Measurements from ENCODE around the gene AK1.

AK1 gene

GRCh38 chr9:127835991-127836516 is 41.4 kb downstream of the AK1 start:
- no peak for TF ChIP-seq CTCF (IDR thresholded peaks at IDR 0.05; ENCODE audit: borderline replicate concordance, insufficient read depth, low read depth, low read length)
- no peak overlapping the region for H3K4me3 ChIP-seq (ENCODE audit: low read depth, low read length)

DNA sequence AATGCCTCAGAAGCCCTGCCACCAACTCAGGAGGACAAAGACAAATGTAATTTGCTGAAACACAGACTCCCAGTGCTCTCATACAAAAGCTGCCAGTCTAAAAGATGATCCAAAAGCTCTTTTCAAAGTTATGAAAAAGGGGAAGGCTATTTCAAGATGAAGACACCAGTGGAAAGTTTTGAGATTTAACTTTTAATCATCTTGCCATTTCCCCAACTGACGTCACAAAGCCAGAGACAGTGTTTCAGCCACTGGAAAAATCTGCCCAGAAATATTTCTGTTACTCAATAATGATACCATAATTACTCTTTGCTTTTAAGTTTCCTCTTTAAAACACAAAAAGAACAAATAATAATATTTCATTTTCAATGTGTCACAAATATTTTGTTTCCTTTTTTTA is 43.9 kb downstream of the AK1 start:
- no peak overlapping the region for H3K4me3 ChIP-seq (ENCODE audit: low read depth, low read length)
- no peak for TF ChIP-seq CTCF (IDR thresholded peaks at IDR 0.05; ENCODE audit: borderline replicate concordance, insufficient read depth, low read depth, low read length)

DNA sequence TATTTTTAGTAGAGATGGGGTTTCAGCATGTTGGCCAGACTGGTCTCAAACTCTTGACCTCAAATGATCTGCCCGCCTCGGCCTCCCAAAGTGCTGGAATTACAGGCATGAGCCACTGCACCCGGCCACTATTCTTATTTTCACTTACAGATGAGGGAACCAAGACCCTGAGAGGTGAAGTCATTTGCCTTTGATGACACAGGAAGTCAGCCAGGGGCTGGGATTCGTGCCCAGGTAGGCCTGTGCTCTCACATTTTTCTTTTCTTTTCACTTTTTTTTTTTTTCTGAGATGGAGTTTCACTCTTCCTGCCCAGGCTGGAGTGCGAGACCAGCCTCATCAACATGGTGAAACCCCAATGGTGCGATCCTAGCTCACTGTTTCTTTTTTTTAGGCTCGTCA is 45.2 kb downstream of the AK1 start:
- no peak for TF ChIP-seq CTCF (IDR thresholded peaks at IDR 0.05; ENCODE audit: borderline replicate concordance, insufficient read depth, low read depth, low read length)
- no peak overlapping the region for H3K4me3 ChIP-seq (ENCODE audit: low read depth, low read length)

DNA sequence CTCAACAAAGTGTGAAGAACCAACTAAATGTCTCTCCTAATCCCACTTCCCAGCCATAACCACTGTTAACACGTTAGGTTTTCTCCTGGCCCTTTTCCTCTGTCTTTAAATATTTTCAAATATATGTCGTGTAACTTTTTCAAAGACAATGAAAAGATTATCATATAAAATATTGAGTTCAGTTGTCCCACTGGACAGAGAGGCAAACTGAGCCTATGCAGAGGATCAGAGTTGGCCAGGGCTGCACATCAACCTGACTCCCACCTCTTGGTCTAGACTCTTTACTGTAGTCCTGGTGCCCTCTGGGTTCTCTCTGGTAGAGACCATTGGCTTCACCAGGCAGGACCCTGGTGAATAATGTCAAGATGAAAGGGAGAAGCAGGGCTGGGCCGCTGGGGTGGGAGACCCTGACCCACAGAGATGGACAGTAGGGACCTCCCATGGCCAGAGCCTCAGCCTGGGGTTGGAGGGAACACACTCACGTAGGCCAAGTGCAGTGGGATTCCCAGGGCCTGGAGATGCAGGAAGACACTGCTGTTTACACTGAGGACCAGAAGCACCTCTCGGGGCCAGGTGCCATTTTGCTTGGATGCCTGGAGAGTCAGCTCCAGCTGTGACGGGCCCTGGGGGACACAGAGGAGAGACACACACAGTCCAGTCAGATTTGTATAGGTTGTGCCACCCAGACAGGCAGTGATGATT is 48.1 kb downstream of the AK1 start:
- H3K4me3 ChIP-seq (ENCODE audit: low read depth, low read length): no peak overlapping the region
- no peak for TF ChIP-seq CTCF (IDR thresholded peaks at IDR 0.05; ENCODE audit: borderline replicate concordance, insufficient read depth, low read depth, low read length)

GRCh38 chr9:127828262-127829031 is 49.0 kb downstream of the AK1 start:
- TF ChIP-seq CTCF (IDR thresholded peaks at IDR 0.05; ENCODE audit: borderline replicate concordance, insufficient read depth, low read depth, low read length): no peak
- no peak overlapping the region for H3K4me3 ChIP-seq (ENCODE audit: low read depth, low read length)

DNA sequence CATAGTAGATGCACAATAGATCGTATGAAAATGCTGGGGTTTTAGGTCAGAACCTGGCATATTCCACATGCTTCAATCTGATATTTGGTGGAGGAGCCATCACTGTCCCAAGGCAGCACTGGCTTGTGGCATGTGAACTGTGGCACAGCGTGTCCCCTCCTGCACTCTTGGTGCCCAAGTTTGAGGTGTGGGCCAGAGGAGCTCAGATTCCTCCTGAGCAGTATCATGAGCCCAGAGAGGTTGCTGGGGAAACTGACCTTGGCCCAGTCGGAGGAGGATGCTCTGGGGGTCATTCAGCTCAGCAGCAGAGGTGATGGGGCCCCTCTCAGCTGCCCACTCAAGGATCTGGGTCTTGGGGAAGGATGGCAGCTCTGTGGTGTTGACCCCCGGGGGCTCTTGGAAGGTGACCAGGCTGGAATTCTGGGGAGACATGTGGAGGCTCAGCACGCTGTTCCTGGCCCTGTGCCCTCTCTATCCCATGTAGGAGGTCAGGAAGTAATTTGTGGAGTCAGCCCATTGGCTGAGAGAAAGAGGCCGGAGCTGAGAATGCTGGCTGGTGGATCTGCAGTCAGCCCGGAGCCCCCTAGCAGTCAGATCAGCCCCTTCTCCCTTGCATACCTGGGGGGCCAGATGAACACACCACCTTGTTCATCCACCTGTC is 51.1 kb downstream of the AK1 start:
- no peak overlapping the region for H3K4me3 ChIP-seq (ENCODE audit: low read depth, low read length)
- TF ChIP-seq CTCF (IDR thresholded peaks at IDR 0.05; ENCODE audit: borderline replicate concordance, insufficient read depth, low read depth, low read length): no peak
